ENCODE results near the gene DRAM2.
"Not testable (repeated sequence)": the region's sequence is repeated elsewhere in the genome, so short reads cannot be mapped to it uniquely, and the experiment has no call there.

- not testable (repeated sequence) for TF ChIP-seq CTCF (IDR thresholded peaks at IDR 0.05; ENCODE audit: insufficient read depth, low read depth, low read length); EZH2 (IDR thresholded peaks at IDR 0.05; ENCODE audit: insufficient read depth, low read length)
Measured at GRCh38 chr1:111077312-111077711, 62.6 kb downstream of the DRAM2 start.
